Measurements from ENCODE around the gene PALLD.
A peak's percentile ranks its signal among the peaks of the same experiment; 100 is the strongest.

Gene PALLD

GRCh38 chr4:168483811-168484210 lies 13.0 kb upstream of the PALLD start:
- in situ Hi-C loops (cut with HindIII; ENCODE audit: low pct_unique_long_range_greater_than_20kb, low sequenced_read_pairs): no loop called here
- DNase-seq (ENCODE audit: low read depth in 1 of 2, low spot score in 1 of 2): no peak
- no peak for TF ChIP-seq JUND (IDR thresholded peaks at IDR 0.05; ENCODE audit: low read depth)

- in situ Hi-C loops (cut with HindIII; ENCODE audit: low pct_unique_long_range_greater_than_20kb, low sequenced_read_pairs): no loop called here
- TF ChIP-seq JUND (IDR thresholded peaks at IDR 0.05; ENCODE audit: low read depth): no peak
- no peak for DNase-seq (ENCODE audit: low read depth in 1 of 2, low spot score in 1 of 2)
These were observed 12.2 kb upstream of the PALLD start for GRCh38 chr4:168484626-168485025.

GRCh38 chr4:168485156-168485910 lies 11.5 kb upstream of the PALLD start:
- in situ Hi-C loops (cut with HindIII; ENCODE audit: low pct_unique_long_range_greater_than_20kb, low sequenced_read_pairs): no loop called here
- TF ChIP-seq JUND (IDR thresholded peaks at IDR 0.05; ENCODE audit: low read depth): no peak
- no peak for DNase-seq (ENCODE audit: low read depth in 1 of 2, low spot score in 1 of 2)

DNA sequence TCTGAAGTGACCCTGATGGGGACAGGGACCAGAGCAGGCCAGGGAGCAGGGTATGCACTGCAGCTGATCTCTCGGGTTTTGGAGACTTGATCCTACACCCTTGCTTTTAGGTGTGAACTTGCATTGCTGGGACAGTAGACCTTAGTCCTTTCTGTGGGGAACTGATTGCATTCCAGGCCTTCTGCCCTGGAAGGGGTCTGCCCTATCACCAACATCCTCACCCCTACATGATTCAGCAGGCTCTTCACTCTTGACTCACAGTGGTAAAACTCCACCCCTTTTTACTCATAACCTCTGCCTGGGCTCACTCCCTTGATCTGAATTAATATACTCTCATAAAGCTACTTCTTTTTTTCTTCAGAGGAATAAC lies 10.0 kb upstream of the PALLD start:
- TF ChIP-seq JUND (IDR thresholded peaks at IDR 0.05; ENCODE audit: low read depth): no peak
- in situ Hi-C loops (cut with HindIII; ENCODE audit: low pct_unique_long_range_greater_than_20kb, low sequenced_read_pairs): no loop called here
- no peak for DNase-seq (ENCODE audit: low read depth in 1 of 2, low spot score in 1 of 2)

DNA sequence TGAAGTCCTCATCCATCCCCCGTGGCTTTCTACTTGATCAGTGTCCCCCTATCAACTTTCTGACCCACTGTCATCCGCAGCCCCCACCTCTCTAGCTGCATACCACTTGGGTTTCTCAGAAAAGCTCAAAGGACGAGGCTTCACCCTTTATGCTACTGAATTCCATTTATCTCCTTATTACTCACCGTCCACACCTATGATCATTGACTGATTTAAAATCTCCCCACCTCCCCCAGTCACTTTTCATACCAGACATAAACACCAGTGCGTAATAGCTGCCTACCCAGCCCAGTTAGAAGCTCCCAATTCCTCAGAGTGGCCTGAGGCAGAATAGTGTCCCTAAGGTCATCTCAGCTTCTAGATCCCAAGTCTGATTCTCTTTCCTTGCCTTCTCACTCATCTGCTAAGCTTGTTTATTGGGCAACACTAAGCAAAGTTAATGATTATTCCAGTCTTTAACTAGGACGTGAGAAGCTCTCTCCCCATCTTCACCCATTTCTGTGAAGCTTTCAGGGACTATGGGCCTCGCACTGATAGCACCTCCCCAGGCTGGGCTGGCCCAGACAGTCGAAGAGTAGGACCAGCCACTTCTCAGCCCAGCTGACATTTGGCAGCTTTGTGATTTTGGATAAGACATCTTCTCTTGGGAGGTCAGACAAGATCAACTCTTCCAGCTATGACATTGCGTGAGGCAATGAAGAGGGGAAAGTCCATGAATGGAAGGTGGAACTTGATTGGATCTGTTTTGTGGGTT lies 9.4 kb upstream of the PALLD start:
- DNase-seq (ENCODE audit: low read depth in 1 of 2, low spot score in 1 of 2): no peak
- in situ Hi-C loops (cut with HindIII; ENCODE audit: low pct_unique_long_range_greater_than_20kb, low sequenced_read_pairs): no loop called here
- TF ChIP-seq JUND (IDR thresholded peaks at IDR 0.05; ENCODE audit: low read depth): no peak

GRCh38 chr4:168488869-168489274 lies 8.0 kb upstream of the PALLD start:
- no peak for DNase-seq (ENCODE audit: low read depth in 1 of 2, low spot score in 1 of 2)
- no peak for TF ChIP-seq JUND (IDR thresholded peaks at IDR 0.05; ENCODE audit: low read depth)
- in situ Hi-C loops (cut with HindIII; ENCODE audit: low pct_unique_long_range_greater_than_20kb, low sequenced_read_pairs): no loop called here

- TF ChIP-seq JUND (IDR thresholded peaks at IDR 0.05; ENCODE audit: low read depth): no peak
- in situ Hi-C loops (cut with HindIII; ENCODE audit: low pct_unique_long_range_greater_than_20kb, low sequenced_read_pairs): no loop called here
- no peak for DNase-seq (ENCODE audit: low read depth in 1 of 2, low spot score in 1 of 2)
These were observed 7.2 kb upstream of the PALLD start for GRCh38 chr4:168489616-168490015.

DNA sequence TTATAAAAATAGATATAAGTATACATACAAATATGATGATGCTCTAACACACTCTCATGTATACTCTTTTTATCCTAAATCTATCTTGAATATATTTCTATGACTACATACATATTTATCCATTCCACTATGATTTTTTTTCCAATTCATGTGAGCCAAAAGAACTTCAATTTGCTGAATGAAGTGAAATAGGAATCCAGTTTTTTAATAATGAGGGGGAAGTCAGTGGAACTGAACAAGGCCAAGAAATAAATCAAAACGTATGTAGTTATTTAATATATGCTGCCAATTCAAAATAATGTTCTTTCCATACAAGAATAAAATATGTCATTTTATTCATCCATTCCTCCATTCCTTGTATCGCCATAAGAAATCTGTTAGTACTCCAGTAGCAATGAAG lies 6.1 kb upstream of the PALLD start:
- in situ Hi-C loops (cut with HindIII; ENCODE audit: low pct_unique_long_range_greater_than_20kb, low sequenced_read_pairs): no loop called here
- DNase-seq (ENCODE audit: low read depth in 1 of 2, low spot score in 1 of 2): no peak
- TF ChIP-seq JUND (IDR thresholded peaks at IDR 0.05; ENCODE audit: low read depth): no peak

- TF ChIP-seq JUND (IDR thresholded peaks at IDR 0.05; ENCODE audit: low read depth): no peak
- no peak for DNase-seq (ENCODE audit: low read depth in 1 of 2, low spot score in 1 of 2)
- in situ Hi-C loops (cut with HindIII; ENCODE audit: low pct_unique_long_range_greater_than_20kb, low sequenced_read_pairs): no loop called here
These were observed 5.3 kb upstream of the PALLD start for GRCh38 chr4:168491563-168491962.

- no peak for TF ChIP-seq JUND (IDR thresholded peaks at IDR 0.05; ENCODE audit: low read depth)
- in situ Hi-C loops (cut with HindIII; ENCODE audit: low pct_unique_long_range_greater_than_20kb, low sequenced_read_pairs): no loop called here
- no peak for DNase-seq (ENCODE audit: low read depth in 1 of 2, low spot score in 1 of 2)
These were observed 1.4 kb downstream of the PALLD start for GRCh38 chr4:168498251-168498650.

DNA sequence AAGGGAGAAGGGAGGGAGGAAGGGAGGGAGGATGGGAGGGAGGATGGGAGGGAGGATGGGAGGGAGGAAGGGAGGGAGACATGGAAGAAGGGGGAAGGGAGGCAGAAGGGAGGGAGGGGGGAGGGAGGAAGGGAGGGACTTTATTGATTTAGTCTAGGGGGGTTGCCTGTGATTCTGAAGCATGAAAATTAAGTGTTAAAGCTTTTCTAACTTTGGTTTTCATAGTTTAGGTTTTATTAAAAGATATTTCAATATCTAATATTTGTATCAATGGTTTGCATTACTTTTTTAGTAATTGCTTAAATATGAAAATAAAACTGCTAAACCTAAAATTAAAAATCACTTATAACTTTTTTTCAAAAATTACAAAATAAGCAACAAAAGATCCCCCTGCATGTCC lies 2.4 kb downstream of the PALLD start:
- no peak for TF ChIP-seq JUND (IDR thresholded peaks at IDR 0.05; ENCODE audit: low read depth)

DNA sequence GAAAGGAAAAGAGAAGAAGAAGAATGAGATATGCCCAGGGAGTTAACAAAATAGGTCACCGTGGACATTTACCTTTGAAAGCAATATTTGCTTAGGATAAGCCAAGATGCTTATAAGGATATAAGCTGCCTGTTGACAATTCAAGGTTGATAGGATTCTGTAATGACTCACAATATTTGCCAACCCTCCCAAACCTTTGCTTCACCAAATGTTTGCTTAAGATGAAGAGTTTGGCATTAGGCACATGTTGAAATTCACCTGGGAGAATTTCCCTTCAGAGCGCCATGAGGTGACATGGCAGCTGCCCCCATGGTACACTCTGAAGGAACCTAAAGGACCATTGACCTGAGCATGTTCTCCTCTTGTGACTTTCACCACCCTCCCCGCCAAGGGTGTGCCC lies 4.6 kb downstream of the PALLD start:
- in situ Hi-C loops (cut with HindIII; ENCODE audit: low pct_unique_long_range_greater_than_20kb, low sequenced_read_pairs): no loop called here
- peak; percentile 75; the same call in 1 of the 2 replicates for TF ChIP-seq JUND (IDR thresholded peaks at IDR 0.05; ENCODE audit: low read depth)
- peak; percentile 9 to 70 for DNase-seq (ENCODE audit: low read depth in 1 of 2, low spot score in 1 of 2)

More for the DNA sequence above, 2.4 kb downstream of the PALLD start:
- in situ Hi-C loops (cut with HindIII; ENCODE audit: low pct_unique_long_range_greater_than_20kb, low sequenced_read_pairs): no loop called here
- no peak for DNase-seq (ENCODE audit: low read depth in 1 of 2, low spot score in 1 of 2)

DNA sequence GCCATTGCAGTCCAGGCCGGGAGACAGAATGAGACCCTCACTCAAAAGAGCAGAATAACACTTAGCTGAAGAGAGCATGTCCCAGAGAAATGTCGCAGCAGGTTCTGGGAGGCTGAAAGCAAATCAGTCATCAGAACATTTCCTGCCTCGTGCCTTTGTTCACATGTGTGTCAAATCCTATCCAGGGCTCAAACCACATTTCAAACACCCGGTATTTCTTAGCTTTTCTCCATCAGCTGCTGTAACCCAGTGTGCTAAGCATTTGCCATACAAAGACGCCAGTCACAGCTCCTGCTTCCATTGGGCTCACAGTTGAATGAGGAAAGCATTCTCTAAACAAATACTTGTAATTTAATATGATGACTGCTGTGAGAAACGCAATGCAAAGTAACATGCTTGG lies 6.0 kb downstream of the PALLD start:
- no peak for TF ChIP-seq JUND (IDR thresholded peaks at IDR 0.05; ENCODE audit: low read depth)
- DNase-seq (ENCODE audit: low read depth in 1 of 2, low spot score in 1 of 2): no peak
- in situ Hi-C loops (cut with HindIII; ENCODE audit: low pct_unique_long_range_greater_than_20kb, low sequenced_read_pairs): no loop called here
